PC-9 (cell line): ENCODE results near the gene HTR7.

Experiments
- CTCF ChIP-seq: fragments of 200-600 bp; sonication (generic); conservative IDR thresholded peaks from 2 replicates; pipeline ENCODE4 v1.6.1; 2017; ENCODE audit warnings: mixed run types, antibody characterized with exemption, mild to moderate bottlenecking, moderate library complexity
- EZH2 ChIP-seq: fragments of 200-600 bp; sonication (generic); IDR thresholded peaks from 2 replicates; pipeline ENCODE4 v1.8.0; 2017; ENCODE audit warnings: antibody characterized with exemption, low read depth

- TF ChIP-seq CTCF, result no peak
- TF ChIP-seq EZH2, result no peak
Measured at GRCh38 chr10:90905925-90906324, 48.1 kb upstream of the HTR7 start.
